Uterus (tissue), 2 donors: ENCODE measurements around the gene CSF3.

Experiments
- CTCF ChIP-seq, 4 experiments: fragments of 200-600 bp in 2 of 4; fragments of 450-650 bp in 2 of 4; sonication (generic) in 2 of 4; IDR thresholded peaks; one replicate each; pipeline ENCODE4 v1.5.1; 2016 to 2019; ENCODE audit warnings: antibody characterized with exemption in 4 of 4, mild to moderate bottlenecking in 2 of 4, moderate library complexity in 1 of 4
- POLR2A ChIP-seq, 2 donors: fragments of 450-650 bp; IDR thresholded peaks; one replicate each; pipeline ENCODE4 v1.6.1; 2016; ENCODE audit warnings: antibody characterized with exemption in 2 of 2, mild to moderate bottlenecking in 1 of 2, moderate library complexity in 1 of 2

- TF ChIP-seq CTCF (IDR thresholded peaks at IDR 0.05) (peak; percentile 77 to 98 (median 92)), POLR2A (IDR thresholded peaks at IDR 0.05) (peak; percentile 80 to 93)
Observed at GRCh38 chr17:39980351-39981206, 34.7 kb upstream of the CSF3 start, which contains the start of gene PSMD3.
